Neural cell (in vitro differentiated cells): ENCODE data around the gene SLC16A9. TPM values are rescaled to one million over a fixed set of nuclear protein-coding genes. Genes with fewer than 3 reads are reported as not detected.

ENCODE experiments used
- H2AFZ ChIP-seq: fragments of 200-600, 300-800 bp; sonication (generic), shearing (Covaris generic); 2 replicates; pipeline ENCODE4 v1.6.0; 2014; ENCODE audit warnings: low read depth, mild to moderate bottlenecking, antibody characterized with exemption, low read length, moderate library complexity
- H3F3A ChIP-seq: fragments of 200-600 bp; shearing (Covaris generic); 2 replicates; pipeline ENCODE4 v1.6.1; 2016; ENCODE audit warnings: mild to moderate bottlenecking, moderate library complexity, mixed read lengths, antibody characterized with exemption, low read length; ENCODE audit not compliant: insufficient read depth, poor library complexity, severe bottlenecking
- H3K27ac ChIP-seq: fragments of 200-600, 300-800 bp; sonication (generic), shearing (Covaris generic); 2 replicates; pipeline ENCODE4 v1.5.1; 2014; ENCODE audit warnings: mild to moderate bottlenecking, low read length, moderate library complexity
- H3K27me3 ChIP-seq: fragments of 300-800, 200-600 bp; sonication (generic), shearing (Covaris generic); 2 replicates; pipeline ENCODE4 v1.6.0; 2014; ENCODE audit warnings: mild to moderate bottlenecking, low read depth, low read length, moderate library complexity; ENCODE audit not compliant: insufficient read depth
- H3K36me3 ChIP-seq: fragments of 300-800, 200-600 bp; sonication (generic), shearing (Covaris generic); 2 replicates; pipeline ENCODE4 v1.5.1; 2014; ENCODE audit warnings: mild to moderate bottlenecking, antibody characterized with exemption, low read length, moderate library complexity; ENCODE audit not compliant: insufficient read depth
- H3K4me2 ChIP-seq: fragments of 300-800, 200-600 bp; sonication (generic), shearing (Covaris generic); 2 replicates; pipeline ENCODE4 v1.6.0; 2014; ENCODE audit warnings: mild to moderate bottlenecking, low read length
- H3K4me3 ChIP-seq: fragments of 300-800, 200-600 bp; sonication (generic), shearing (Covaris generic); 2 replicates; pipeline ENCODE4 v1.5.1; 2014; ENCODE audit warnings: mild to moderate bottlenecking, low read length, moderate library complexity
- H3K79me2 ChIP-seq: fragments of 200-600 bp; shearing (Covaris generic); replicated peaks from 2 replicates; pipeline ENCODE4 v1.6.0; 2014; ENCODE audit warnings: mild to moderate bottlenecking, low read length, moderate library complexity; ENCODE audit not compliant: insufficient read depth
- H3K9ac ChIP-seq: fragments of 300-800, 200-600 bp; sonication (generic), shearing (Covaris generic); 2 replicates; pipeline ENCODE4 v1.6.1; 2016; ENCODE audit warnings: mild to moderate bottlenecking, low read length, mixed read lengths
- H3K9me2 ChIP-seq: fragments of 200-600 bp; shearing (Covaris generic); 2 replicates; pipeline ENCODE4 v1.6.1; 2016; ENCODE audit warnings: mild to moderate bottlenecking, low read length, mixed read lengths; ENCODE audit not compliant: insufficient read depth
- H3K9me3 ChIP-seq: fragments of 200-600, 300-800 bp; sonication (generic), shearing (Covaris generic); 2 replicates; pipeline ENCODE4 v1.6.1; 2016; ENCODE audit warnings: mild to moderate bottlenecking, mixed run types, low read length, moderate library complexity, mixed read lengths
- H4K20me1 ChIP-seq: fragments of 200-600 bp; shearing (Covaris generic); 2 replicates; pipeline ENCODE4 v1.6.1; 2016; ENCODE audit warnings: mild to moderate bottlenecking, mixed run types; ENCODE audit not compliant: insufficient read depth
- CTCF ChIP-seq: fragments of 450-650 bp; IDR thresholded peaks from 2 replicates; pipeline ENCODE4 v1.5.1; 2014; ENCODE audit warnings: antibody characterized with exemption, mild to moderate bottlenecking, moderate library complexity; ENCODE audit not compliant: poor library complexity, severe bottlenecking
- EP300 ChIP-seq: fragments of 450-650 bp; conservative IDR thresholded peaks from 2 replicates; pipeline ENCODE4 v1.6.1; 2014; ENCODE audit warnings: antibody characterized with exemption, mild to moderate bottlenecking, moderate library complexity; ENCODE audit not compliant: poor library complexity, severe bottlenecking
- EZH2 ChIP-seq: fragments of 200-600, 300-800 bp; shearing (Covaris generic), sonication (generic); IDR thresholded peaks from 2 replicates; pipeline ENCODE4 v1.6.1; 2014; ENCODE audit warnings: antibody characterized with exemption, low read length, borderline replicate concordance, mild to moderate bottlenecking; ENCODE audit not compliant: insufficient read depth, poor library complexity, severe bottlenecking
- MXI1 ChIP-seq: fragments of 450-650 bp; conservative IDR thresholded peaks from 2 replicates; pipeline ENCODE4 v1.6.1; 2014; ENCODE audit warnings: antibody characterized with exemption, mild to moderate bottlenecking; ENCODE audit not compliant: poor library complexity, severe bottlenecking
- POLR2AphosphoS5 ChIP-seq: IDR thresholded peaks from 2 replicates; pipeline ENCODE4 v1.6.1; 2012
- RAD21 ChIP-seq: fragments of 450-650 bp; conservative IDR thresholded peaks from 2 replicates; pipeline ENCODE4 v1.6.1; 2014; ENCODE audit warnings: antibody characterized with exemption, mild to moderate bottlenecking, moderate library complexity
- REST ChIP-seq: IDR thresholded peaks from 2 replicates; pipeline ENCODE4 v1.6.1; 2012; ENCODE audit warnings: borderline replicate concordance
- SMC3 ChIP-seq: fragments of 450-650 bp; conservative IDR thresholded peaks from 2 replicates; pipeline ENCODE4 v1.6.1; 2014; ENCODE audit warnings: antibody characterized with exemption, mild to moderate bottlenecking, moderate library complexity; ENCODE audit not compliant: poor library complexity
- TAF1 ChIP-seq: IDR thresholded peaks from 2 replicates; pipeline ENCODE4 v1.6.1; 2012; ENCODE audit warnings: low read depth
- polyA plus RNA-seq: library from polyadenylated mRNA; depleted of rRNA; stranded (reverse); fragments of >200 nt; gene quantifications from 2 replicates; pipeline ENCODE4 v1.2.3, GENCODE V29; 2014

The SLC16A9 gene
- polyA plus RNA-seq, 1 donor from 2014 or later: 208 TPM

- no peak for TF ChIP-seq RAD21
- no peak for TF ChIP-seq EZH2
- TF ChIP-seq TAF1: no peak
- no peak for TF ChIP-seq MXI1
- no peak for TF ChIP-seq EP300
- TF ChIP-seq SMC3: no peak
- TF ChIP-seq POLR2AphosphoS5: no peak
- TF ChIP-seq CTCF: no peak
- TF ChIP-seq REST: no peak
- Histone ChIP-seq H3K9me2 (no peaks in the 10 kb centered on the region), H3K4me2 (no peak overlapping the region), H3K9me3 (no peaks in the 10 kb centered on the region), H3K9ac (no peak overlapping the region), H3F3A (no peaks in the 10 kb centered on the region), H3K79me2 (no peaks in the 10 kb centered on the region), H3K27me3 (no peaks in the 10 kb centered on the region), H2AFZ (no peak overlapping the region), H3K27ac (no peak overlapping the region), H3K4me3 (no peak overlapping the region), H4K20me1 (no peaks in the 10 kb centered on the region), H3K36me3 (peaks cover 19% of the 10 kb centered on the region)
Observed at GRCh38 chr10:59649606-59650346, 59.9 kb downstream of the SLC16A9 start.

DNA sequence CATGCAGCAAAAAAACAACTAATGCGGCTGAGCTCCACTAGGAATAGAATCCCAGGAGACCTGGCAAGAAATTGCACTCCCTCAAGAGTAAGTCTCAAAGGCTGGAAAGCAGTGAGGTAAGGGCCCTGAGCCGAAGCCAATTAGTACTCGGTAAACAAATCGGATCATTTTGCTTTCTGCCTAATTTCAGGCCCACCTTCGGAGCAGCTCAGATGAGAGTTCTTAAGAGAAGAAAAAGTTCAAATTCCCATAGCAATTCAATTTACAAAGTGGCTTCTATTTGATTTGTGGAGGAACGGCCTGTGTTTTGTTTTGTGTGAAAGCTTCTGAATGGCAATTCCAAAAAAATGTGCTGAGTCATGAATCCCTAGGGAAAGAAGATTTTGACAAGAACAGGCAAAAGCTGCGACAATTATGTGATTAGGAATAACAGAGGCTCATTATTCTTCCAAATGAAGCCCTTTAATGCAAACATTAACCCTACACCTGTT lies 60.9 kb downstream of the SLC16A9 start:
- peaks cover 11% of the 10 kb centered on the region for H3K36me3 ChIP-seq
- H4K20me1 ChIP-seq: no peaks in the 10 kb centered on the region
- no peak overlapping the region for H3K9ac ChIP-seq
- H3K27ac ChIP-seq: no peak overlapping the region
- H3K27me3 ChIP-seq: no peaks in the 10 kb centered on the region
- no peaks in the 10 kb centered on the region for H3K79me2 ChIP-seq
- no peaks in the 10 kb centered on the region for H3F3A ChIP-seq
- H3K9me2 ChIP-seq: no peaks in the 10 kb centered on the region
- TF ChIP-seq POLR2AphosphoS5: no peak
- TF ChIP-seq REST: no peak
- H3K9me3 ChIP-seq: no peaks in the 10 kb centered on the region
- H3K4me2 ChIP-seq: no peak overlapping the region
- no peak overlapping the region for H3K4me3 ChIP-seq
- no peak overlapping the region for H2AFZ ChIP-seq
